T follicular helper cell (primary cell): ENCODE measurements around the gene GORASP2.

Experiments used
- DNase-seq: peaks from one replicate; pipeline ENCODE4 v3.0.0-alpha.2; 2020; ENCODE audit warnings: low read depth

Gene GORASP2

GRCh38 chr2:170966648-170967396 is 37.8 kb downstream of the GORASP2 start:
- DNase-seq, result no peak

- DNase-seq, result no peak
These were observed 38.5 kb downstream of the GORASP2 start for GRCh38 chr2:170967553-170967952.

- no peak for DNase-seq
These were observed 39.4 kb downstream of the GORASP2 start for GRCh38 chr2:170968205-170969003.

- DNase-seq, result no peak
These were observed 40.0 kb downstream of the GORASP2 start for GRCh38 chr2:170969030-170969429.

- DNase-seq, result no peak
These were observed 40.9 kb downstream of the GORASP2 start for GRCh38 chr2:170969872-170970496.

- DNase-seq, result no peak
These were observed 42.0 kb downstream of the GORASP2 start for GRCh38 chr2:170971071-170971470.

GRCh38 chr2:170972296-170973224 is 43.5 kb downstream of the GORASP2 start:
- DNase-seq, result no peak

GRCh38 chr2:170973225-170973491 is 44.1 kb downstream of the GORASP2 start:
- no peak for DNase-seq

GRCh38 chr2:170973492-170974303 is 44.6 kb downstream of the GORASP2 start:
- peak; percentile 84 for DNase-seq

- DNase-seq, result no peak
These were observed 45.4 kb downstream of the GORASP2 start for GRCh38 chr2:170974304-170974993.

- no peak for DNase-seq
These were observed 46.3 kb downstream of the GORASP2 start for GRCh38 chr2:170975127-170975942.

GRCh38 chr2:170975943-170976270 is 46.9 kb downstream of the GORASP2 start:
- no peak for DNase-seq

GRCh38 chr2:170984079-170984478 is 55.0 kb downstream of the GORASP2 start:
- no peak for DNase-seq

GRCh38 chr2:170985407-170985806 is 56.4 kb downstream of the GORASP2 start:
- no peak for DNase-seq

GRCh38 chr2:170986566-170987258 is 57.7 kb downstream of the GORASP2 start:
- no peak for DNase-seq

- DNase-seq, result no peak
These were observed 62.5 kb downstream of the GORASP2 start for GRCh38 chr2:170991398-170992182.

- no peak for DNase-seq
These were observed 67.3 kb downstream of the GORASP2 start for GRCh38 chr2:170996316-170996715.

- no peak for DNase-seq
These were observed 69.0 kb downstream of the GORASP2 start for GRCh38 chr2:170997893-170998597.
